Spleen (tissue), 7 donors: ENCODE results near the gene DDX51.

Source experiments
- CTCF ChIP-seq, 11 experiments: fragments of 200-600 bp in 7 of 11; fragments of 450-650 bp in 4 of 11; sonication (generic) in 4 of 11; IDR thresholded peaks in 8 of 11; conservative IDR thresholded peaks in 3 of 11; 1 replicate in 7 of 11; 2 replicates in 4 of 11; pipeline versions ENCODE4 v1.4.0 to v1.8.0; 2016 to 2021; ENCODE audit warnings: antibody characterized with exemption in 11 of 11, inconsistent platforms in 4 of 11, mild to moderate bottlenecking in 1 of 11
- POLR2AphosphoS5 ChIP-seq, 3 donors: sonication (generic); formaldehyde crosslinking; IDR thresholded peaks; one replicate each; pipeline ENCODE4 v1.5.1; 2017; ENCODE audit warnings: antibody characterized with exemption in 3 of 3
- donor health status: DM: no; HTN: no; CAD: no; lungs with moderate emphysema.
- donor health status: DM: no; HTN: no; CAD: no.
- donor health status: DM: no; HTN: no; CAD: no.

DNA sequence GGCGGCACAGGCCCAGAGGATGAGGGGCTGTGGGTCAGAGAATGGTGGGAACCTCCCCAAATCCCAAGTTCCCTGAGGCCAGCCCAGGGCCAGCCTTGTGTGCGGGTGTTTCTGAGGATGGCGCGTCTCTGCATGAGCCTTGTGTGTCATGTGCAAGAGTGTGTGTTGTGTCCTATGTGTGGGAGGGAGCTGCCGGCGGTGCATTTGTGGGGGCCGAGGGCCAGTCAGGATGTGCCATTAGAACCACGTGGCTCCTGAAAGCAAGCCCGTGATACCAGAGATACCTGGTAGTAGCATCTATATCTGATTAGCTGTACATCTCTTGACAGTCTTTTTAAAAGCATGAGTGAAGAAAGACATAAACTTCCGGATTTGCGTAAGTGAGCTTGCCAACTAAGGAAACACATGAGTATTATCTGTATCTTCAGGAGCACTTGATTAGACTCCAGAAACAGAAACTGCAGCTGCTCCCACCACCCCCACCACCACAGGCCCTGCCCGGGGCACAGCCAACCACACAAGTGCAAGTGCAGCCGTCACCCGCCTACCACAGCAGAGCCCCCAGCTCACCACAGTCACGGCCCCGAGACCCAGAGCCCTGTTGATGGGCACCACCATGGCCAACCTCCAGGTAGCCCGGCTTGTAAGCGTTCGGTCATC lies 19.2 kb downstream of the DDX51 start:
- no peak for TF ChIP-seq CTCF (IDR thresholded peaks at IDR 0.05 in 8 of 11, conservative IDR thresholded peaks at IDR 0.05 in 3 of 11)
- no peak for TF ChIP-seq POLR2AphosphoS5 (IDR thresholded peaks at IDR 0.05)
